ENCODE data around the gene DMD.

GRCh38 chrX:31705816-31706215 is 1505.5 kb downstream of the DMD start:
- TF ChIP-seq POLR2A (IDR thresholded peaks at IDR 0.05; ENCODE audit: low read depth, low read length), result no peak
- TF ChIP-seq POLR2AphosphoS5 (IDR thresholded peaks at IDR 0.05; ENCODE audit: low read depth, low read length), result no peak
